ENCODE results near the gene FBXO9.
A peak's percentile ranks its signal among the peaks of the same experiment; 100 is the strongest.
"Not testable (repeated sequence)": the region's sequence is repeated elsewhere in the genome, so short reads cannot be mapped to it uniquely, and the experiment has no call there.

The FBXO9 gene

GRCh38 chr6:53044071-53044470 lies 21.1 kb upstream of the FBXO9 start:
- no peak for DNase-seq (ENCODE audit: low read depth)
- no peak overlapping the region for H3K4me3 ChIP-seq (ENCODE audit: low read depth, low read length)

GRCh38 chr6:53044572-53044971 lies 20.6 kb upstream of the FBXO9 start:
- H3K4me3 ChIP-seq (ENCODE audit: low read depth, low read length), result no peak overlapping the region
- DNase-seq (ENCODE audit: low read depth), result no peak

DNA sequence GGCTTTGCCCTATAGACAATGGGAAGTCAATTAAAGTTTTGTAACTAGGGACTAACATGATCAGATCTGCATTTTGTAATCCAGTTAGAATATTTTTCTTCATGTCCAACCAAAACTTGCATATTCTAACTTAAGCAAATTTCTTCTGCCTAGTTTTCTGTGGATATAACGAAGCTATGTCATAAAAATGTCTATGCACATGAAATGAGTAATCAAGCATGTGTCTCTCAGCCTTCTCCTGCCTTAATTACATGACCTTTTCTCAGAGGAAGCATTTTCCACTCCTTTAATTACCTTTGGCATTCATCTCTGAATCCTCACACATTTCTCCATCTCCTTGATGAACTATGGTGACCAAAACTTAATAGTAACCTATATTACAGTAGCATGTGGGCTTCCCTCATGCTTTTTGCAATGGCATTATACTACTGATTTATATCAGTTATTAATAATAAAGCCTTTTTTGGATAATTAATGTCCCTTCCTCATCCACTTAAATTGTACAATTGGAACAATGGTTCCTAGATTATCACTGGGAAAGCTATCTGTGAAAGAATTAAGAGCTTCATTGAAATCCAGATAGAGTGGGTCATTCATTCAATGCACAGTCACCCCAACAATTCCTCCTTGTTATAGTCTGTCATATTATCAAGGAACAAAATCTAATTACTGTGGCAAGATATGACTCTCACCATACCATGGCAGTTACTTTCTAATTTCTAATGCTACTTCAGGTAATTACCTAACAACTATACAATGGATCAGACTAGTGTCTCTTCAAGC lies 19.1 kb upstream of the FBXO9 start:
- DNase-seq (ENCODE audit: low read depth), result no peak
- H3K4me3 ChIP-seq (ENCODE audit: low read depth, low read length), result no peak overlapping the region

- DNase-seq (ENCODE audit: low read depth), result peak; percentile 67
- no peak overlapping the region for H3K4me3 ChIP-seq (ENCODE audit: low read depth, low read length)
Measured at GRCh38 chr6:53048431-53049195, 16.6 kb upstream of the FBXO9 start.

GRCh38 chr6:53049415-53049814 lies 15.8 kb upstream of the FBXO9 start:
- H3K4me3 ChIP-seq (ENCODE audit: low read depth, low read length), result no peak overlapping the region
- no peak for DNase-seq (ENCODE audit: low read depth)

- DNase-seq (ENCODE audit: low read depth); H3K4me3 ChIP-seq (ENCODE audit: low read depth, low read length): not testable (repeated sequence)
Measured at GRCh38 chr6:53052152-53052551, 13.1 kb upstream of the FBXO9 start.

GRCh38 chr6:53054532-53054931 lies 10.7 kb upstream of the FBXO9 start:
- no peak overlapping the region for H3K4me3 ChIP-seq (ENCODE audit: low read depth, low read length)
- no peak for DNase-seq (ENCODE audit: low read depth)

GRCh38 chr6:53055873-53056272 lies 9.3 kb upstream of the FBXO9 start:
- no peak for DNase-seq (ENCODE audit: low read depth)
- no peak overlapping the region for H3K4me3 ChIP-seq (ENCODE audit: low read depth, low read length)

GRCh38 chr6:53056273-53056672 lies 8.9 kb upstream of the FBXO9 start:
- H3K4me3 ChIP-seq (ENCODE audit: low read depth, low read length), result no peak overlapping the region
- no peak for DNase-seq (ENCODE audit: low read depth)

- H3K4me3 ChIP-seq (ENCODE audit: low read depth, low read length), result no peak overlapping the region
- no peak for DNase-seq (ENCODE audit: low read depth)
Measured at GRCh38 chr6:53058388-53059195, 6.6 kb upstream of the FBXO9 start.

GRCh38 chr6:53059648-53060589 lies 5.3 kb upstream of the FBXO9 start:
- DNase-seq (ENCODE audit: low read depth), result no peak
- peak overlapping the region; percentile 89 for H3K4me3 ChIP-seq (ENCODE audit: low read depth, low read length)

DNA sequence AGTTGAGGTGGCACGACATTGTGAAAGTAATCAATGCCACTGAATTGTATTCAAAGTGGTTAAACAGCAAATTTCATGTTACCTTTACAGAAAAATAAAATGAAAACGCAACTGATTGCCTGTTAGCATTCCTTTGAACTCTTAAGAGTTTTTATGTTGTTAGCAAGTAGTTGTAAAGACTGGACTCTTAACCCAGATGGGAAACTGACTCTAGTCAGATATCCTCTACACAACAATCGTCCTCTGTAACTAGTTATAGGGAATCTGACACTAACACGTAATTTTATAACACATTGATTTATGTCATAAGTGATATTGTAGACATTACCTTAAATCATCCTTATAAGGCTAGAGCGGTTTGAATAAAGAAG lies 3.0 kb upstream of the FBXO9 start:
- DNase-seq (ENCODE audit: low read depth), result no peak
- H3K4me3 ChIP-seq (ENCODE audit: low read depth, low read length), result peak overlapping the region; percentile 89

DNA sequence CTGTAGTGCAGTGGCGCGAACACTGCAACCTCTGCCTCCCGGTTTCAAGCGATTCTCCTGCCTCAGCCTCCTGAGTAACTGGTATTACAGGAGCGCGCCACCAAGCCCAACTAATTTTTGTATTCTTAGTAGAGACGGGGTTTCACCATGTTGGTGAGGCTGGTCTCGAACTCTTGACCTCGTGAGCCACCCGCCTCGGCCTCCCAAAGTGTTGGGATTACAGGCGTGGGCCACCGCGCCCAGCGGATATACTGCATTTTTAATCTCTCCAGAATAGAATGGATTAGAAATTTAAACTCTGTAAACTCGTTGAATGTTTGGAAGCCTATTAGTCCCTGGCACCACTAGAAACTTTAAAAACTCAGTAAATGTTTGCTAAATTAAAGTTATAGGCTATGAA lies 949 bp upstream of the FBXO9 start:
- H3K4me3 ChIP-seq (ENCODE audit: low read depth, low read length), result not testable (repeated sequence)

DNA sequence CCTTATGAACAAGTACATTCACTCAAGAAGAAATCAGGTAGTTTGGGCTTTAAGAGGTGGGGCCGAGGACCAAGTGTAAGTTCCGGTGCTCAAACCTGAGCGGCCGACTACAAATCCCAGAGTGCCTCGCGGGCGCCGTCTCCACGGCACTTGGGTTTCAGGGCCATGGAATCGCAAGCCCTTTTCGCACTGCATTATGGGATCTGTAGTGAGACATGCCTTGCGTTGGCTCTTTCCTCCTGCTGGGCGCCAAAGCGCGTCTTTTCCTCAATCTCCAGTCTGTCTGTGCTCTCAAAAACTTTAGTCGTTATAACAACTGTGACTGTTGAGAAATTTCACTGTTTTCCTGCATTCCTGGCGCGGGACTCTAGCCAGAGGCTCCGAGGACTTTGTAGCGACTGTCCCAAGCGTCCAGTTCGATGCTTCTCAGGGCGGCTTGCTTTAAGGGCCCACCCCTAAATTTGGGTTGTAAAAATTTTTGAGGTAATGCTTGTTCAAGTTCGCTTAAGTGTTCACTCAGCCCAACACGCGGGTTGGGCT lies 408 bp upstream of the FBXO9 start:
- DNase-seq (ENCODE audit: low read depth), result peak; percentile 93
- peak overlapping the region; percentile 86 for H3K4me3 ChIP-seq (ENCODE audit: low read depth, low read length)

More for the DNA sequence above, 949 bp upstream of the FBXO9 start:
- DNase-seq (ENCODE audit: low read depth), result not testable (repeated sequence)

DNA sequence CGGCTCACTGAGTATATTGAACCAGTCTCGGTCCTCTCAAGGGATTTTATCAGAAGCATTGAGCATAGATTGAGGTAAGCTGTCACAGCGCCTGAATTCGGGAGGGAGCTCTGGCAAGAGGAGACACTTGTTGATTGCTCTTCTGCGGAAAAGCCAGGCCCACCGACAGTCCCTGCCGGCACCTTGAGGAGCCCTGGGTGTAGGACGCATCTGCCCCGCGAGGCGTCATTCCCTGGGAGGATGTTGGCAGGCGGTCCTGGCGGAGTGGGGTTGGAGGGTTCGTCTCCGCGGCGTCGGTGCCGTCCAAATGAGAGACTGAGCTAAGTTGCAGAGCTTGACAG lies 843 bp downstream of the FBXO9 start:
- no peak for DNase-seq (ENCODE audit: low read depth)

DNA sequence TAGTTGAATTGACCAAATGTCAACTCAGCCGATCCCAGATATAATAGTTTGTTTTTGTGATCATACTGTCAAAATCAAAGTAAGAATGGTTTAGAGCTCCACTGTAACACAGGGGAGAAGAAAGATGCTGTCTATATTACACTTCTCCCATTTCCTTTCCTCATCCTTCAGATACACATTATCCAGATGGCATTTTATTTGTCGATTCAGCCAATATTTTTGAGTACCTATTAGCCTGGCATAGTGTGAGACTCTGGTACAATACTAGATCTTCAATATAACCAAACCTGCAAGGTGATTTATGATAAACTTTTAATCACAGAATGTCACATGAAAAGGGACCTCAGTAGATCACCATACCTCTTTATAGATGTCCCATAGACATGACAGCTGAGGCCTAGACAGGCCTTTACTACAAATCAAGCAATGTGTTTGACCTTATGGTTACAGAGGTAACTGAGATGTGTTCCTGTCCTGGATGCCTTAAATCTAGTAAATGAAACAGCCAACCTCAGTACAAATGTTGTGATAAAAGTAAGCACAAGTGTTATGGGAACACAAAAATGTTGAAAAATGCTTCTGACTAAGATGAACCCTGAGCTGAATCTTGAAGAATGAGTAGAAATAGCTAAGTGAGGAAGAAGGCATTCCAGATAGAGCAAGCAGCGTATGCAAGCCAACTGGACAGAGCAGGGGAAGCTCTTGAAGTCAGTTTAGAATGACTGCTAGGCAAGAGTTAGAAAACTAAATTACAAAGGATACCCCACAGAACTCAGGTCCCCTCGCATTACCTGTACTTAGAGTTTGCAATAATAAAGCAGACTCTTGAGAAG lies 1.9 kb downstream of the FBXO9 start:
- no peak overlapping the region for H3K4me3 ChIP-seq (ENCODE audit: low read depth, low read length)
- DNase-seq (ENCODE audit: low read depth), result no peak

More for the DNA sequence above, 843 bp downstream of the FBXO9 start:
- H3K4me3 ChIP-seq (ENCODE audit: low read depth, low read length), result peak overlapping the region; percentile 86

- DNase-seq (ENCODE audit: low read depth), result no peak
- H3K4me3 ChIP-seq (ENCODE audit: low read depth, low read length), result no peak overlapping the region
Measured at GRCh38 chr6:53067849-53068361, 2.7 kb downstream of the FBXO9 start.

DNA sequence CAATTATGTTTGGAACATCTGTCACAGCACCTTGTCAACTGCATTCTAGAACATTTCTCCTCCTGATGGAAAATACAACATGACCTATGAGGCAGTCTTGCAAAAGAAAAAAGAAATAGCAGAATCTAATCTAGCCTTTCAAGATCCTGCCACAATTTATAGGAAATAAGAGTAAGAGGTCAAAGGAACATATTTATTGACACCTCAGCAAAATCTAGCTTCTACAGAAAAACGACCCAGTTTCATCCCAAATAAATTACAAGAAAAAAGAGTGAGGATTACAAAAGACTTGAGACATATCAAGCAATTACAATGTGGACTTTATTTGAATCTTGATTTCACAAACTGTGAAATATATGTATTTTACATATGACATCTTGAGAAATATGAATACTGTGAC lies 4.2 kb downstream of the FBXO9 start:
- no peak for DNase-seq (ENCODE audit: low read depth)
- H3K4me3 ChIP-seq (ENCODE audit: low read depth, low read length), result no peak overlapping the region

Data from skeletal muscle cell (primary cell).